GM12865 (cell line): Measurements from ENCODE around the gene NUP93.
A peak's percentile ranks its signal among the peaks of the same experiment; 100 is the strongest.

Experiments used
- DNase-seq: peaks from one replicate; pipeline ENCODE4 v3.0.0; 2010; ENCODE audit warnings: low read depth
- H3K4me3 ChIP-seq: 2 replicates; pipeline ENCODE4 v1.5.1; 2011; ENCODE audit warnings: mild to moderate bottlenecking, low read depth, low read length, control low read depth
- CTCF ChIP-seq: IDR thresholded peaks from 2 replicates; pipeline ENCODE4 v1.5.1; 2011; ENCODE audit warnings: low read length, control low read depth, low read depth, inconsistent platforms; ENCODE audit not compliant: insufficient read depth; ENCODE audit errors: missing control alignments

The NUP93 gene

GRCh38 chr16:56894331-56894917 is 164.5 kb downstream of the NUP93 start:
- no peak for TF ChIP-seq CTCF
- DNase-seq, result no peak
- no peak overlapping the region for H3K4me3 ChIP-seq

- no peak for DNase-seq
- no peak for TF ChIP-seq CTCF
These were observed 165.9 kb downstream of the NUP93 start for GRCh38 chr16:56895813-56896212.

GRCh38 chr16:56896244-56896643 is 166.3 kb downstream of the NUP93 start:
- H3K4me3 ChIP-seq, result no peak overlapping the region
- TF ChIP-seq CTCF, result no peak
- DNase-seq, result no peak

More at GRCh38 chr16:56895813-56896212, 165.9 kb downstream of the NUP93 start:
- no peak overlapping the region for H3K4me3 ChIP-seq

GRCh38 chr16:56897026-56897799 is 167.3 kb downstream of the NUP93 start:
- no peak for DNase-seq
- TF ChIP-seq CTCF, result no peak
- H3K4me3 ChIP-seq, result no peak overlapping the region

- TF ChIP-seq CTCF, result no peak
- H3K4me3 ChIP-seq, result no peak overlapping the region
- peak; percentile 86 for DNase-seq
These were observed 168.9 kb downstream of the NUP93 start for GRCh38 chr16:56898847-56899246.
